ENCODE data around the gene EPM2AIP1. TPM values are rescaled to one million over a fixed set of nuclear protein-coding genes. Genes with fewer than 3 reads are reported as not detected.

EPM2AIP1 gene
- polyA plus RNA-seq, 2 of the 4 experiments (the other 2 are of a cell fraction) = 10.3 to 15.7 TPM

- FAIRE-seq (no peak), ATAC-seq (no peak), DNase-seq (ENCODE audit: low read depth in 1 of 2, low spot score in 1 of 2) (no peak)
- WGBS (ENCODE audit: missing lambda C conversion rate) = 94% methylated on average over 3 of the region's 3 CpGs
- Histone ChIP-seq H3K9me3 (peaks cover 21% of the 10 kb centered on the region), H3K27ac (no peak overlapping the region), H3K4me2 (no peak overlapping the region), H3K4me1 (no peaks in the 10 kb centered on the region), H3K4me3 (no peak overlapping the region)
- CTCF ChIA-PET = interaction anchor here (1.8 kb wide), 1 partner anchor 188 kb away, joined by 5 read pairs; no protein-coding TSS in a partner anchor
- no peak for TF ChIP-seq POLR2A (IDR thresholded peaks at IDR 0.05; ENCODE audit: low read length)
- no peak for TF ChIP-seq CEBPB (IDR thresholded peaks at IDR 0.05)
- no peak for TF ChIP-seq TFCP2L1 (CRISPR knock-in tag; IDR thresholded peaks at IDR 0.05)
- no peak for TF ChIP-seq JUN (IDR thresholded peaks at IDR 0.05)
- POLR2A ChIA-PET = no interaction called here
Measured at GRCh38 chr3:37025561-37026335, 32.8 kb upstream of the EPM2AIP1 start.

GRCh38 chr3:37024820-37025405, 32.0 kb upstream of the EPM2AIP1 start:
- WGBS (ENCODE audit: missing lambda C conversion rate) = 96% methylated on average over 3 of the region's 3 CpGs
- no peak for TF ChIP-seq RAD21 (conservative IDR thresholded peaks at IDR 0.05 in 1 of 2, IDR thresholded peaks at IDR 0.05 in 1 of 2)
- TF ChIP-seq CEBPB (IDR thresholded peaks at IDR 0.05) = peak; percentile 90 to 92
- TF ChIP-seq CHD2 (IDR thresholded peaks at IDR 0.05; ENCODE audit: low read length, partially characterized antibody) = no peak
- TF ChIP-seq HES2 (IDR thresholded peaks at IDR 0.05) = peak; percentile 7; the same call in 1 of the 2 replicates

GRCh38 chr3:37024092-37024491, 31.2 kb upstream of the EPM2AIP1 start:
- H3K4me3 ChIP-seq = no peak overlapping the region
- TF ChIP-seq RAD21 (conservative IDR thresholded peaks at IDR 0.05 in 1 of 2, IDR thresholded peaks at IDR 0.05 in 1 of 2) (0 out of 5 replicates have a peak, but pooled peaks of 1 of the 2 experiments have one; percentile 17), TP53 (CRISPR knock-in tag; IDR thresholded peaks at IDR 0.05) (no peak)
- DNase-seq (ENCODE audit: low read depth in 1 of 2, low spot score in 1 of 2) (no peak), FAIRE-seq (no peak), ATAC-seq (no peak)
- peaks cover 21% of the 10 kb centered on the region for H3K9me3 ChIP-seq
- ChIA-PET CTCF (interaction anchor here (0.6 to 1.8 kb wide), 3 partner anchors 11 to 190 kb away, joined by 3 to 5 read pairs (median 3); no protein-coding TSS in a partner anchor), POLR2A (interaction anchor here (1.2 kb wide), 1 partner anchor 31 kb away, joined by 6 read pairs; the partner anchor contains the start of genes EPM2AIP1 and MLH1)
- 87% methylated on average over 2 of the region's 2 CpGs for WGBS (ENCODE audit: missing lambda C conversion rate)
- H3K27ac ChIP-seq = no peak overlapping the region
- H3K4me1 ChIP-seq = no peaks in the 10 kb centered on the region
- H3K4me2 ChIP-seq = no peak overlapping the region

More at GRCh38 chr3:37024820-37025405, 32.0 kb upstream of the EPM2AIP1 start:
- CTCF ChIA-PET = interaction anchor here (0.6 to 1.8 kb wide), 3 partner anchors 10 to 189 kb away, joined by 3 to 5 read pairs (median 3); no protein-coding TSS in a partner anchor
- Histone ChIP-seq H3K27ac (no peak overlapping the region), H3K9me3 (peaks cover 21% of the 10 kb centered on the region), H3K4me3 (no peak overlapping the region), H3K4me1 (no peaks in the 10 kb centered on the region), H3K4me2 (no peak overlapping the region)
- no peak for ATAC-seq
- POLR2A ChIA-PET = interaction anchor here (1.2 kb wide), 1 partner anchor 32 kb away, joined by 6 read pairs; the partner anchor contains the start of genes EPM2AIP1 and MLH1
- no peak for FAIRE-seq
- peak in 1 of 2 experiments; percentile 8 for DNase-seq (ENCODE audit: low read depth in 1 of 2, low spot score in 1 of 2)

GRCh38 chr3:37017683-37018082, 24.8 kb upstream of the EPM2AIP1 start:
- no peak for FAIRE-seq
- no peaks in the 10 kb centered on the region for H3K9me3 ChIP-seq
- no peak overlapping the region for H3K4me3 ChIP-seq
- no peak for TF ChIP-seq HES2 (IDR thresholded peaks at IDR 0.05)
- no peak for TF ChIP-seq MAZ (IDR thresholded peaks at IDR 0.05; ENCODE audit: borderline replicate concordance, low read depth, low read length)
- TF ChIP-seq ESRRA (IDR thresholded peaks at IDR 0.05; ENCODE audit: borderline replicate concordance, low read length) = no peak
- no peak for TF ChIP-seq HOXB5 (CRISPR knock-in tag; IDR thresholded peaks at IDR 0.05)
- no peak for TF ChIP-seq KDM1A (IDR thresholded peaks at IDR 0.05; ENCODE audit: low read depth)
- no peak for TF ChIP-seq JUNB (IDR thresholded peaks at IDR 0.05)
- TF ChIP-seq NFE2L2 (conservative IDR thresholded peaks at IDR 0.05; ENCODE audit: low read length) = no peak
- no peak for TF ChIP-seq ZC3H11A (IDR thresholded peaks at IDR 0.05)
- no peak for TF ChIP-seq ZFP36 (IDR thresholded peaks at IDR 0.05; ENCODE audit: borderline replicate concordance, partially characterized antibody)
- DNase-seq (ENCODE audit: low read depth in 1 of 2, low spot score in 1 of 2) = no peak
- CTCF ChIA-PET = interaction anchor here (0.9 to 1.5 kb wide), 2 partner anchors 14 to 25 kb away, joined by 3 to 5 read pairs; partner anchors contain the start of genes EPM2AIP1 and MLH1
- no peak overlapping the region for H3K27ac ChIP-seq
- WGBS (ENCODE audit: missing lambda C conversion rate) = 90% methylated on average over 3 of the region's 3 CpGs
- no peaks in the 10 kb centered on the region for H3K4me1 ChIP-seq
- no peak overlapping the region for H3K4me2 ChIP-seq
- POLR2A ChIA-PET = no interaction called here
- ATAC-seq = no peak
